RCC 7860 (cell line): ENCODE data around the gene MADD.
"Not testable (repeated sequence)": the region's sequence is repeated elsewhere in the genome, so short reads cannot be mapped to it uniquely, and the experiment has no call there.

ENCODE experiments used
- DNase-seq: peaks from one replicate; pipeline ENCODE4 v3.0.0-alpha.2; 2015; ENCODE audit warnings: low spot score
- FAIRE-seq: peaks from 2 replicates; lab custom pipeline; 2012; peaks lifted over from hg19 to GRCh38; lab: Jason Lieb, UNC

MADD gene

DNA sequence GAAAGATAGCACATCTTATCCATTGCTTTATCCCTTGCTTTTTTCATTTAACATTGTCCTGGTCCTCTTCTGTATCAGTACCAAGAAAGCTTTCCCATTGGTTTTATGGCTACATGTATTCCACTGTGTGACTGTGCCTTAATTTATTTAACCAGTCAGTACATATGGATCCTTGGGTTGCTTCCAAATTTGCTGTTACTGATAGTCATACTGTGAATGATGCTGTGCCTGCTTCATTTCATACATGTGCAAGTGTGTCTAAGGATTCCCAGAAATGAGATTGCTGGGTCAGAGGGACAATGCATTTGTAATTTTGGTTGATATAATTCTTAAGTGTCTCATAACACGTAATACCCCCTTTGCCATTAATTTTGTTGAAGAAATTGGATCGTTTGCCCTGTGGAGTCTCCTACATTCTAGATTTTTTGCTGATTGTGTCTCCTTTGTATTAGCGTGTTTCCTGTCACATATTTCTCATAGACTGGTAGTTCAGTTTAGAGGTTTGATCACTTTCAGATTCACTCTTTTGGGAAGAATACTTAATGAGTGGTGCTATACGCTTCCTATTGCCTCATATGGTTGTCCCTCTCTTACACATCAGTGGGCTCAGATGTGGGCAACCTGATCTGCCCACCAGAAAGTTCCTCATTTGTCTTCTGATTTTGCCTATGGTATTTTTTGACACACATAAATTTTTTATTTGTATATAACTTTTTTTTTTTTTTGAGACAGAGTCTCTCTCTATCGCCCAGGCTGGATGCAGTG, 47.3 kb downstream of the MADD start:
- DNase-seq (no peak), FAIRE-seq (no peak)

DNA sequence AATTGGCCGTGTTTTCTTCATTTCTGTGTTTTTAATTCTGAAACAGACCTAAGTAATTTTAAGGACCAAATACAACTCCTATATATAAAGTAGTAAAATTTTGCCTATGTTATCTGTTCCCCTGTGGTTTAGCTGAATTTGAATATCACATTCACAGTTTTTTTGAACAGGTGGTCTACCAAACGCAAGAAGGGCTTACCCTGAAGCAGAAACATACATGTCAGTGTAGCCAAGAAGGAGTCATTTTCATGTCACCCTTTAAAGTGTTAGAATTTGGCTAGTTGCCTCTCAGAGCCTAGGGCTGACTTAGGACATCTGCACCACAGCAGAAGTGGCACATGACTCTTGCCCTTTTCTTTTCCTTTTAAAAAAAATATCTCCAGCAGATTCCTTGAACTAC, 48.2 kb downstream of the MADD start:
- FAIRE-seq = no peak
- DNase-seq = no peak

DNA sequence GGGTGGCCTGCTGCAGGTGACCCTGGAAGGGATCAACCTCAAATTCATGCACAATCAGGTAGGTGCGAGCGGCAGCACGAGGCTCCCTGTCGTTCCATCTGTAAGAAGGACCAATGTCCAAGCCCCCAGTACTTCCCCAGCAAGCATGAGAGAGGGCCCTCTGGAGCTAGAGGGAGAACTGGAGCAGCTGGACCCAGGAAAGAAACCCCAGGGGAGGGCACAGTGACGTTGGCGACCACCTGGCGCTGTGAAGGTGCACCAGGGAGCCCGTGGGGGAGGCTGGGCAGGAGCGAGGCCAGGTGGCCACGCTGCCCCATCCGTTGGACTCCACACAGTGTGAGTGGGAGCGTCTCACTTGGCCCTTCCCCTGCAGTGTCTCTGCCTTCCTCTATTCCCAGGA, 54.6 kb downstream of the MADD start:
- DNase-seq (no peak), FAIRE-seq (no peak)

DNA sequence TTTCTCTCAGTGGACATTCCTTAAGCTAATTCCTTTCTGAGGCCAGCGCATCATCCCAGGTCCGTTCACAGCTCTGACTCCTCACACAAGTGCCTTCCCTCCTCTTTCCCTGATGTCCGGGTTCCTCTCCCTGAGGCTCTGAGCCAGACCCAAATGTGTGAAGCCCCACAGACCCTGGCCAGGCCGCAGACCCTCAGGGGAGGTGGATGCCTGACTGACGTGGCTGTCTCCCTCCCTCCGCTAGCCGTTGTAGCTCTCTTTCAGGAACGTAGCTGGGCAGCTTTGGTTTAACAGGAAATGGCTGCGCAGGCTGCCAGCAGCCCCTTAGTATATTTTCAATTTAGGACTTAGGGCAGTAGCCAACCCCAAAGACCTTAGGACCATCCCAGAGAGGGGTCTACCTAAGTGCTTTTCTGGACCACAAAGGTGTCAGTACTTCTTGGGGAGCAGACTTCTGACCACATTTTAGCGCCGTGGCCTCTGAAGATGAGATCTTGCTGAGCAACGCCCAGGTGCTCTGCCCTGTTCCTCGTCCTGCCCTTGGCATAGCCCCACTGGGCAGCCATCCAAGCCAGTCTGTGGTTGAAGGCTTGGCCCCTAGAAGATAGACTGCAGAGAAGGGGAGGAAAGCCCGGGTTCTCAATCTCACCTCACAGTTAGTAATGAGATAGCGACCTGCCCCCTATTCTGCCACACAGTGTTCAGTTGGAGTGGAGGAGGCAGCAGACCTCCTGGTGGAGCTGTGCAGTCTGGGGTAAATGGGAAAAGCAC, 55.5 kb downstream of the MADD start:
- no peak for FAIRE-seq
- no peak for DNase-seq

DNA sequence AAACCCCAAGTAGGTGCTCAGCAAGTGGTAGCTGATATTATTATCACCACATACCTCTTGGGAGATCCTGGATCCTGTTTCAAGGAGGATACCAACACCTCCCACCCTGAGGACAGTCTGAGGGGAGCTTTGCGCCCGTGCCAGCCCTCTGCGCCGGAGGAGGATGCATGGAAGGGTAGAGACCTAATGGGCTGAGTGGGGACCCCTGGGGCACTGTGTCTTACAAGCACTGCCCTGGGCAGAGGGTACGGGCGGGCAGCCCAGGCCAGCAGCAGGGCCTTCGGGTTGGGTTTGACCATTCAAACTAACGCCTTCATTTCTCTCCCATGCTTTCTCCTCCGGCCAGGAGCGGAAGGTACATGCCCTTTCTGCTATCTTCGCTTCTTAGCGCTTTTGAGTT, 56.3 kb downstream of the MADD start:
- no peak for FAIRE-seq
- no peak for DNase-seq

DNA sequence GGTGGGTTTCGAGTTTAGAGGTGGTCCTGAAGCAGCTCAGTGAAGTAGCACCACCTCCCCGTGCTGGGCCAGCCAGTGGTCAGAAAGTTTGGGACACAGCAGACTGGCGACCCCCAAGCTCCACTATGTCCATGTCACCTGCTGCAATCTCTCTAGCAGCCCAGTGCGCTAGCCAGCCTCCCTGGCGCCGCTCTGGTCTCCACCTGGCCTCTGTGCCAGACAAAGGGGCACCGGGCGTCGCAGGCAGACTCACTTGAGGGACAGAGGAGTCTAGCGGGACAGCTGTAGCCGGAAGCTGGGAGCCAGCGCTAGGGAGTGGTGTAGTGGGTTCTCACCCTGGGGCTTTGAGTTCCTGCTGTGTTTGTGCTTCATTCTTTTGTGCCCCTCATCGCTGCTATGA, 57.1 kb downstream of the MADD start:
- FAIRE-seq = no peak
- DNase-seq = no peak

DNA sequence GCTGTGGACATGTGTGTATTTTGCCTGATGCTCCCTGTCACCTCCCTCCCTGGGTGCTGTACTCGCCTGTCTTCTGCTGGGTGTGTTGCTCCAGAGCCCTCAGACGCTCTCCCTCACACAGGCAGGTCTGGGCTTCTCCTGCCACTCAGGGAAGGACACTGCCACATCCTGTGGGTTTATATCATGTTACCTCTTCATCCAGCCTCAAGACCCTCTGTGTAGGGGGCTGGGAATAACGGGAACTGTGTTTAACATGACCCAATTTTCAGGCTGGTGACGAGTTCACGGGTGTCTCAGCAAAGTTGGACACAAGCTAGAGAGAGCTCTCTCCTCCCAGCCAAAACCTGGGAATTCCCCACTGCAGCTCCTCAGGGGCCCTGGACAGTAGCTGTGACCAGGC, 58.0 kb downstream of the MADD start:
- DNase-seq (no peak), FAIRE-seq (no peak)

DNA sequence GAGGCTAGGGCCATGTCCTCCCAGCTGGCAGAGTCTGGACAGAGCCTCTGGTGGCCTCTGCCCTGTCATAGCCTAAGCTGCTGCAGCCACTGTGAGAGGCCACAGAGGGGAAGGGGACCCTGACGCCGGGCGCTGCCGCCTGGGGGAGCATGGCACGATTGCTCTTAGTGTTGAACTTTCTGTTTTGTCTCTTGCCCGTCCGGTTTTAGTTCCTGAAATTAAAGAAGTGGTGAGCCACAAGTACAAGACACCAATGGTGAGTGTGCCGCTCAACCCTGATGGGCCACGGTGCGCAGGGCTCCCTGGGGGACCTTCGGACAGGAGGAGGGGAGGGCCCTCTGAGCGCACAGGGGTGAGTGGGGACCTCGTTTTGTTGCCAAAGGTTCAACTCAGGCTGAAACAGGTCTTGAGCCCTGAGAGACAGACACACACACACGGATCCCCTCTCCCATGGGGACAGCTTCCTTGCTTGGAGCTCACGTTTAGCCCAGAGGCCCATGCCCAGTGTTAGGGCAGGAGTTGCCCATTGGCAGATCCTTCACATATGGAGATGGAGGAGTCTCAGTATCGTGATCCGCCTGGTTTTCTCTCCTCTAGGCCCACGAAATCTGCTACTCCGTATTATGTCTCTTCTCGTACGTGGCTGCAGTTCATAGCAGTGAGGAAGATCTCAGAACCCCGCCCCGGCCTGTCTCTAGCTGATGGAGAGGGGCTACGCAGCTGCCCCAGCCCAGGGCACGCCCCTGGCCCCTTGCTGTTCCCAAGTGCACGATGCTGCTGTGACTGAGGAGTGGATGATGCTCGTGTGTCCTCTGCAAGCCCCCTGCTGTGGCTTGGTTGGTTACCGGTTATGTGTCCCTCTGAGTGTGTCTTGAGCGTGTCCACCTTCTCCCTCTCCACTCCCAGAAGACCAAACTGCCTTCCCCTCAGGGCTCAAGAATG, 58.8 kb downstream of the MADD start:
- DNase-seq (no peak), FAIRE-seq (no peak)

DNA sequence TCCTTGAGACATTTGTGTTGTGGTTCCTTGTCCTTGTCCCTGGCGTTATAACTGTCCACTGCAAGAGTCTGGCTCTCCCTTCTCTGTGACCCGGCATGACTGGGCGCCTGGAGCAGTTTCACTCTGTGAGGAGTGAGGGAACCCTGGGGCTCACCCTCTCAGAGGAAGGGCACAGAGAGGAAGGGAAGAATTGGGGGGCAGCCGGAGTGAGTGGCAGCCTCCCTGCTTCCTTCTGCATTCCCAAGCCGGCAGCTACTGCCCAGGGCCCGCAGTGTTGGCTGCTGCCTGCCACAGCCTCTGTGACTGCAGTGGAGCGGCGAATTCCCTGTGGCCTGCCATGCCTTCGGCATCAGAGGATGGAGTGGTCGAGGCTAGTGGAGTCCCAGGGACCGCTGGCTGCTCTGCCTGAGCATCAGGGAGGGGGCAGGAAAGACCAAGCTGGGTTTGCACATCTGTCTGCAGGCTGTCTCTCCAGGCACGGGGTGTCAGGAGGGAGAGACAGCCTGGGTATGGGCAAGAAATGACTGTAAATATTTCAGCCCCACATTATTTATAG, 59.6 kb downstream of the MADD start:
- FAIRE-seq (no peak), DNase-seq (no peak)

DNA sequence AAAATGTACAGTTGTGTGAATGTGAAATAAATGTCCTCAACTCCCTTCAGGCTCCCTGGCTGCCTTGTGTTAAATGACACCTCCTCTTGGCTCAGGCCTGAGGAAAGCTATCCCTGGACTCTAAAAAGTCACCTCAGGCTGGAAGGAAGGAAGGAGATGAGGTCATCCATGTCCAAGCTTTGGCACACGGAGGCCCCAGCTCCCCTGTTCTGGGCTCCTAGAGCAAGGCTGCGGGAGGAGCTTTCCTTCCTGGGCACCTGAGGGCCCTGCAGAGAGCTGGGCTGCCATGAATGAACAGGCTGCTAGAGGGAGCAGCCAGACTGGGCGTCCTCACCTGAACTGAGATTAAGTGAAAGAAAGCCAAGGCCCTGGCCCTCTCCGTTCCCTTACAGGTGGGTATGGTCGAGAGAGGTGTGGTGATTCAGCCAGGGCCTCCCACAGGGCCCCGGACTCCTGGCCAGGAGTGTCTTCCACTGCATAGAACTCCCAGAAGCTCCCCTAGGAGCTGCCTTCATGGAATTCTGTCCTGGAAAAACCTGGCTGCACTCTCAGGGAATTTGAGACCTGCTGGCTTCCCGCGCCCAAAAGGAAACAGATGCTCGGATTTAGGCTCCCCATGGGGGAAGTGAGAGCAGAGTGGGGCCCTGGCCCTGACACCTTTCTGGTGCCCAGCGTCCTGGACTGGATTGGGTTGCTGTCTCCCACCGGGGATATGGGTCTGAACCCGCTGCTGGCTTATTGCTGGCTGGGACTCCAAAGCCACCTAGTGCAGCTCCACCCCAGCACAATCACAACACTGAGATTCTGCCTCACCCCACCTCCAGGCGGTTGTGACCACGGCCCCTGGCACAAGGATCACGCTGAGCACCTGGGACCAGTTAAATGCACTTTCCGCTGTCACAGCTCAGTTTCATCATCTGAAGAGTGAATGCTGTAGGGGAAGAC, 60.3 kb downstream of the MADD start:
- DNase-seq = no peak
- no peak for FAIRE-seq

DNA sequence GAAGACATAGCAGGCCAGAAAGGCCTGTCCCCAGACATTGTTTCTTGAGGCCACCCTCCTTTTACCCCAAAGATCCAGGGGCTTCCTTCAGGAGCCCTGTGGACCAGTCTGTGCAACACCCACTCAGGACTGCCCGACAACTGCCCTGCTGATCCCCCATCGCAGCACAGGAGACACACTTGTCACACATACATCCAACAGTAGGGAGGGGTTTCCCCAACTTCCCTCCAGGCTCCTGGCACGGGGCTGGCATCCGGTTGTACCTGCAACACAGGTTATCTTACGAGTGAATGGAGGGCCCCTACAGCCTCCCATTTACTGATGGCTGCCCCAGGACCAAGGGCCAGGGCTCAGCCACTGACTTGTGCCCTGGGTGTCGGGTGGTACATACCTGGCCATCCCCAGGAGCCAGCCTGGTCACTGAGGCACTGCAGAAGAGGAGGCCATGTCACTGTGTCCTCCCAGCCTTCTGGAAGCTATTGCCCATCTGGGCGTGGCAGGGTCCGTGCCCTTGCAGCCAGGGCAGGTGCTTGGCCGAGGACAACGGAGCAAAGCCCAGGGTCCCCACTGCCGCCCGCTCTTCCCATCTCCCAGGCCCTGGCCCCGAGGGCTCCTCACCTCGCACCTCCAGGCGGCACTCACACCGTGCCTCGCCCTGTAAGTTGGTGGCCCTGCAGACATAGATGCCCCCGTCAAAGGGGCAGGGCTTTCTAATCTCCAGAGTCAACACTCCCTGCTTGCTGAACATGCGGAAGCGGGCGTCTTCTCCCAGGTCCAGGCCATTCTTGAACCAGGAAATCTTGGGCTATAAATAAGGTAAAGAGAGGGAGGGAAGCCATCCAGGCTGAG, 61.7 kb downstream of the MADD start:
- DNase-seq = no peak
- no peak for FAIRE-seq

DNA sequence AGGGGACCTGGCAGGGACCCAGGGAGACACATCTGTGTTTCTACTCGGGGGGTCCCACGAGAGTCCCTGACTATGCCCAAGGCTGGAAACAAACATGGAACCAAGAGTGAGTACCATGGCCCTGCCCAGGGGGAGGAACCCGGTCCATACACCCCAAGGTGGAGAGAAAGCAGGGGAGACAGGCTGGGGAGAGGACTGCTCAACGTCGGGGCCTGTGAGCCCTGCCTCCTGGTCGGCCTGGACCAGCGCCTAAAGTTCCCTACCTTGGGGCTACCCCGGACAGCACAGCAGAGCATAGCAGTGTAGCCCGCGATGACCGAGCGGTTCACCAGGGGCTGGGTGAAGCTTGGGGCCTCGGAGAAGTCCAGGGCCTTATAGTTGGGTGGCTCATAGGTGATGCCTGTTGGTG, 62.4 kb downstream of the MADD start:
- DNase-seq = no peak
- FAIRE-seq = no peak

DNA sequence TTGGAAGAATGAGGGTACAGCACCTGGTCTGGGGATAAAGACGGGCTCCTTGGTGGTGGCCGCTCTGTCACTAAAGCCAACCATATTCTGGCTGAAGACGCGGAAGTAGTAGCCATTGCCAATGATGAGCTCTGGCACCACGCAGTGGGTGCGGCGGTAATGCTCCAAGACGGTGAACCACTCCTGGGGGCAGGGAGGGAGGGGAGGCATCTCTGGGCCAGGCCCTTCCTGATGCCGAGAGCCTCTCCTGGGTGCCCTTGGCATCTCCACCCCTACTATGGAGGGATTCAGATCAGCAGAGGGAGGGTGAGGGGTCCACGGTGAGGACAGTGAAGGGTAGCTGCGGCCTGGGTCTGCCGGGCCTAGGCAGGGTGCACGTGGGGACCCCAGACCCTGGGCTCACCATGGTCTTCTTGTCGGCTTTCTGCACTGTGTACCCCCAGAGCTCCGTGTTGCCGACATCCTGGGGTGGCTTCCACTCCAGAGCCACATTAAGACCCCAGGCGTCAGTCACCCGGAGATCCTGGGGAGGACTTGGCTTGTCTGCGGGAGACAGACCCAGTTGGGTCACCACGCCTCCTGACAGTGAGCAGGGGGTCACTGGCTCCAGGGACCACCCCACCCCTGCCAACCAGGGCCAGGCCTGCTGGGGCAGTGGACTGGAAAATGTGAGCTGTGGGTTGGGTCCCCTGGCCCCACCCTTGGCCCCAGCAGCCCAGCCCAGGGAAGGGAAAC, 63.0 kb downstream of the MADD start:
- FAIRE-seq (no peak), DNase-seq (no peak)

DNA sequence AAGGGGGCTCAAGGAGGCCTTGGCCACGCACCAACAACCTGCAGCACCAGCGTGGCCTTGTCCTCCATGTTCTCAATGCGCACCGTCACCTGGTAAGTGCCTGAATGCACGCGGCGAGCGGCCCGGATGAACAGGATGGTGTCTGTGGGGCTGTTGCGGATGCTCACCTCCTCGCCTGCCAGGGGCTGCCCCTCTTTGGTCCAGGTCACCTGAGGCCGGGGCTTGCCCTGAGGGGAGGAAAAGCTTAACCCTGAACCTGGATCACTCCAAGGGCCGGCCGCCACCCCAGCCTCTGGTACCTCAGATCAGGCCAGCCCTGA, 63.6 kb downstream of the MADD start:
- no peak for DNase-seq
- no peak for FAIRE-seq

DNA sequence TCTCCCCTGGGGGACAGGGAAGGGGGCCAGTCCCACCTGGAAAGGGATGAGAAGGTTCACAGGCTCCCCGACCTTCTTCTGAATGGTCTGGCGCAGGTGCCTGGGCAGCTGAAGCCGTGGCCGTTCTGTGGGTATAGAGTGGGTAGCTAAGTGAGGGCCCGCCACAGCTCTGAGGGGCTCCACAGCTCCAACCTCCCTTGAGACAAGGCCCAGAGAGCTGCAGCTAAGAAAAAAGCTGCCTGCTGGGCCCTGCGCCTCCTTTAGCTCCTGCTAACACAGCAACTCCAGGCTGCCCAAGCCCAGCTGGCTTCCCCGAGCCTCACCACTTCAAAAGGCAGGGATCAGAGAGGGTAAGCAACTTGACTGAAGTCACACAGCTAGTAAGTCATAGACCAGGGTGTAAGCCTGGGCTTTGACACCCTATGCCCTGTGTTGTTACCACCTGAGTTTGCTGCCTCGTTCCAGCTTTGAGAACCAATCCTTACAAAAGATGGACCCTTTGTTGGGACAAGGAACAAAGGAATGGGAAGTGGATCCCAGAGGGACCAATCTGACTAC, 64.0 kb downstream of the MADD start:
- no peak for FAIRE-seq
- no peak for DNase-seq

DNA sequence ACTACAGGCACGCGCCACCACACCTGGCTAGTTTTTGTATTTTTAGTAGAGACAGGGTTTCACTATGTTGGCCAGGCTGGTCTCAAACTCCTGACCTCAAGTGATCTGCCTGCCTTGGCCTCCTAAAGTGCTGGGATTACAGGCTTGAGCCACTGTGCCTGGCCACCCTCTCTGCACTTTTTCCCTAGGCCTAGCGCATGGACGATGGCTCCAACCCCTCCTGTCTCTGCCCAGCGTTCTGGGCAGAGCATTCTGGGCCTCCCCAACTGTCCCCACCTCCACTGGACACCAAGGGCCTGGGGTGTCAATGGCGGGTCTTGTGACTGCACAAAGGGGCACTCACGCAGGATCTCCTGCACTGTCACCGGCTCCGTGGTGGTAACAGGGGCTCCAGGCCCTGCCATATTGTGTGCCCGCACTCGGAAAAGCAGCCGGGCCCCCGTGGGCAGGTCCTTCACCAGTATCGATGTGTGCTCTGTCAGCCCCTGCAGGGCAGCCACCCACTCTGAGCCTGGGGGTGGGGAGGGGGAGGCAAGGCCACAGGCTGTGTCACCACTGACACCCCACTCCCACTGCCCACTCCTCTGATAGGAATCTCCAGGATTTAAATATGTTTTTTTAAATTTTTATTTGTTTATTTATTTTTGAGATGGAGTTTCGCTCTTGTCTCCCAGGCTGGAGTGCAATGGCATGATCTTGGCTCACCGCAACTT, 64.9 kb downstream of the MADD start:
- DNase-seq, FAIRE-seq: not testable (repeated sequence)

DNA sequence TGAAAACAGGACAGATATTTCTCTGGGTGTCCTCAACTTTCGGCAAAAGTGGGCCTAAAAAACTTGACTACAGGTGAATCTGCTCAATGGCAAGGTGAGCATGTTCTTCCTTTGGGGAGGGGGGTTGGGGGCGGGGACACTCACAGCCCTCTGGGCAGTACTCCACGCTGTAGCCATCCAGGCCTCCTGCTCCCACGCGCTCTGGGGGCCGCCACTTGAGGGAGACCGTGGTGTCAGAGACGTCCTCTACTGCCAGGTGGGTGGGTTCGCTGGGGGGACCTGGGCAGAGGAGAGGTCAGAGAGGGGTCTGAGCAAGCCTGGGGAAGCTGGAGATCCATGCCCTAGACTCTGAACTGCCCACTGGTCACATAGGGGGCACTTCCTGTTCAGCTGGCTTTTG, 65.8 kb downstream of the MADD start:
- no peak for FAIRE-seq

DNA sequence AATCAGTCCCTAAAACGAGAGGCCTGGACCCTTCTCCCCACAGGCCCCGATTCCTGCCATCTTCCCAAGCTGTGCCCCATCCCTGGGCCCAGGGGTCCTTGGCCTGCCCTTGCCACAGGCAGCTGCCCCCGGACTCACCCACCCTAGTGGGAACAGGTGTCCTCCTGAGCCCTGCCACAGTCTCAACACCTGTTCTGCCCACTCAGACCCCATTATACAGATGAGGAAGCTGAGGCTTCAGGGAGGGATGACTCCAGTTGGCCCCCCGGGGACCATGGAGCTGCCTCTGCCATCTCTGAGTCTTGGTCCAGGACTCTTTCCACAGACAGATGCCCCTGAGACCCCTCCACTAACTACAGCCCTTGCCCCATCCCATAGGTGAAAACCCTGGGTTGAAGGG, 66.7 kb downstream of the MADD start:
- FAIRE-seq (no peak), DNase-seq (no peak)

More for the DNA sequence above, 65.8 kb downstream of the MADD start:
- DNase-seq = no peak
